ENCODE data around the gene USHBP1. TPM values are rescaled to one million over a fixed set of nuclear protein-coding genes. Genes with fewer than 3 reads are reported as not detected.

USHBP1 gene
- total RNA-seq, 1 donor from 2014 or later = 0.28 TPM

- Histone ChIP-seq H3K9ac (no peak overlapping the region), H3K4me1 (peaks cover 3% of the 10 kb centered on the region), H3K4me3 (no peak overlapping the region), H3K9me3 (ENCODE audit: low read depth) (no peaks in the 10 kb centered on the region), H3K27me3 (no peaks in the 10 kb centered on the region), H3K4me2 (no peak overlapping the region), H3K36me3 (no peaks in the 10 kb centered on the region), H3K79me2 (ENCODE audit: low read depth) (no peaks in the 10 kb centered on the region), H3K27ac (no peak overlapping the region), H3F3A (ENCODE audit: low read depth) (peaks cover 35% of the 10 kb centered on the region), H4K20me1 (ENCODE audit: low read depth) (no peaks in the 10 kb centered on the region), H2AFZ (replicated peaks) (no peak overlapping the region)
- peaks cover 7% of the 10 kb centered on the region for H3K27me3 Mint-ChIP-seq (ENCODE audit: insufficient read depth, low read depth)
- TF ChIP-seq EZH2 (IDR thresholded peaks at IDR 0.05) (no peak), EZH2phosphoT487 (IDR thresholded peaks at IDR 0.05) (no peak), CTCF (IDR thresholded peaks at IDR 0.05) (no peak)
- DNase-seq (ENCODE audit: low spot score) = no peak
- no peak overlapping the region for H3K27ac Mint-ChIP-seq
- H3K9me3 Mint-ChIP-seq = no peaks in the 10 kb centered on the region
- H3K4me1 Mint-ChIP-seq = peaks cover 9% of the 10 kb centered on the region
- peak overlapping the region; percentile 89 for H3K4me3 Mint-ChIP-seq
- peaks cover 2% of the 10 kb centered on the region for H3K36me3 Mint-ChIP-seq
These were observed 39.5 kb downstream of the USHBP1 start for GRCh38 chr19:17225053-17225452.

GRCh38 chr19:17220207-17220758, 44.3 kb downstream of the USHBP1 start:
- Histone ChIP-seq H4K20me1 (ENCODE audit: low read depth) (no peaks in the 10 kb centered on the region), H3K79me2 (ENCODE audit: low read depth) (no peaks in the 10 kb centered on the region), H3K27ac (no peak overlapping the region), H2AFZ (replicated peaks) (no peak overlapping the region), H3K4me1 (no peaks in the 10 kb centered on the region), H3K4me2 (no peak overlapping the region), H3K9me3 (ENCODE audit: low read depth) (no peaks in the 10 kb centered on the region), H3K27me3 (no peaks in the 10 kb centered on the region), H3K36me3 (no peaks in the 10 kb centered on the region), H3K9ac (no peak overlapping the region), H3K4me3 (no peak overlapping the region), H3F3A (ENCODE audit: low read depth) (peaks cover 2% of the 10 kb centered on the region)
- H3K4me1 Mint-ChIP-seq = peaks cover 6% of the 10 kb centered on the region
- DNase-seq (ENCODE audit: low spot score) = no peak
- H3K4me3 Mint-ChIP-seq = peak overlapping the region; percentile 41
- TF ChIP-seq CTCF (IDR thresholded peaks at IDR 0.05) (no peak), EZH2 (IDR thresholded peaks at IDR 0.05) (no peak), EZH2phosphoT487 (IDR thresholded peaks at IDR 0.05) (no peak)
- H3K9me3 Mint-ChIP-seq = no peaks in the 10 kb centered on the region
- H3K36me3 Mint-ChIP-seq = peaks cover 7% of the 10 kb centered on the region
- no peaks in the 10 kb centered on the region for H3K27me3 Mint-ChIP-seq (ENCODE audit: insufficient read depth, low read depth)
- H3K27ac Mint-ChIP-seq = peak overlapping the region; percentile 60

GRCh38 chr19:17219286-17219685, 45.3 kb downstream of the USHBP1 start:
- no peak overlapping the region for H3K27ac ChIP-seq
- TF ChIP-seq CTCF (IDR thresholded peaks at IDR 0.05) = no peak
- TF ChIP-seq EZH2 (IDR thresholded peaks at IDR 0.05) = no peak
- TF ChIP-seq EZH2phosphoT487 (IDR thresholded peaks at IDR 0.05) = no peak
- H3F3A ChIP-seq (ENCODE audit: low read depth) = peaks cover 5% of the 10 kb centered on the region
- H3K4me2 ChIP-seq = no peak overlapping the region
- no peaks in the 10 kb centered on the region for H3K9me3 ChIP-seq (ENCODE audit: low read depth)
- Mint-ChIP-seq H3K36me3 (peaks cover 7% of the 10 kb centered on the region), H3K4me1 (peaks cover 13% of the 10 kb centered on the region), H3K9me3 (no peaks in the 10 kb centered on the region), H3K27me3 (ENCODE audit: insufficient read depth, low read depth) (peaks cover 7% of the 10 kb centered on the region), H3K27ac (no peak overlapping the region), H3K4me3 (peak overlapping the region; percentile 65)
- no peak overlapping the region for H3K4me3 ChIP-seq
- H2AFZ ChIP-seq (replicated peaks) = no peak overlapping the region
- H3K36me3 ChIP-seq = no peaks in the 10 kb centered on the region
- peaks cover 4% of the 10 kb centered on the region for H3K4me1 ChIP-seq
- H3K27me3 ChIP-seq = no peaks in the 10 kb centered on the region
- H4K20me1 ChIP-seq (ENCODE audit: low read depth) = no peaks in the 10 kb centered on the region
- no peaks in the 10 kb centered on the region for H3K79me2 ChIP-seq (ENCODE audit: low read depth)
- H3K9ac ChIP-seq = no peak overlapping the region
- no peak for DNase-seq (ENCODE audit: low spot score)
